Measurements from ENCODE around the gene PKHD1.

The PKHD1 gene

DNA sequence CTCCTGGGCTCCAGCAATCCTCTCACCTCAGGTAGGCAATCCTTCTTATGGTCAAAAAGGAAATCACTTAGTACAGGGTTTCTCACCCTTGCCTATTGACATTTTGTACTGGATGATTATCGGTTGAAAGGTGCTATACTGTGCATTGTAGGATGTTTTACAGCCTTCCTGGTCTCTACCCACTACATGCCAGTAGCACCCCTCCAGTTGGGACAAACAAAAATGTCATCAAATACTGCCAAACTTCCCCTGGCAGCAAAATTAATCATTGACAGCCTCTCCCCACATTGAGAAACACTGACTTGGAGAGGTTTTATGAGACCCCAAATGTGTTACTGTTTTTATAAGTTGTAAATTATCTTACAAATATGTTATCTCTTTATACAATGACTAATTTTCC is 368.1 kb downstream of the PKHD1 start:
- H2AK5ac ChIP-seq (ENCODE audit: low read length) = no peak overlapping the region
- H3K4me1 ChIP-seq (ENCODE audit: control insufficient read depth in 1 of 2, insufficient read depth in 2 of 2, low read length in 2 of 2) = no peaks in the 10 kb centered on the region
- no peak overlapping the region for H2AFZ ChIP-seq (ENCODE audit: insufficient read depth, low read length, poor library complexity)
- no peak overlapping the region for H2BK5ac ChIP-seq (ENCODE audit: low read depth, low read length, poor library complexity)
- H3K27ac ChIP-seq (ENCODE audit: low read depth, low read length) = no peak overlapping the region
- no peaks in the 10 kb centered on the region for H3K79me2 ChIP-seq (ENCODE audit: control insufficient read depth, insufficient read depth, low read length, poor library complexity)
- no peaks in the 10 kb centered on the region for H3K79me1 ChIP-seq (ENCODE audit: low read length)
- H4K12ac ChIP-seq (ENCODE audit: low read depth, low read length) = no peak overlapping the region
- no peak overlapping the region for H4K91ac ChIP-seq (ENCODE audit: low read depth, low read length)
- no peak overlapping the region for H2BK120ac ChIP-seq (ENCODE audit: insufficient read depth, low read length, poor library complexity)
- no peak overlapping the region for H3K4me3 ChIP-seq (ENCODE audit: low read depth, low read length)
- no peak overlapping the region for H4K8ac ChIP-seq (ENCODE audit: low read depth, low read length)
- H3K14ac ChIP-seq (ENCODE audit: low read length) = no peak overlapping the region
- no peaks in the 10 kb centered on the region for H3K27me3 ChIP-seq (ENCODE audit: insufficient read depth, low read length)
- H3K4me2 ChIP-seq (ENCODE audit: low read length) = no peak overlapping the region
- H3K36me3 ChIP-seq (ENCODE audit: control insufficient read depth in 1 of 2, insufficient read depth in 2 of 2, low read length in 2 of 2) = no peaks in the 10 kb centered on the region
- no peak overlapping the region for H3K4ac ChIP-seq (ENCODE audit: low read depth, low read length)
- H3K9me3 ChIP-seq (ENCODE audit: insufficient read depth, low read depth, low read length) = no peaks in the 10 kb centered on the region
- no peak overlapping the region for H3K23ac ChIP-seq (ENCODE audit: low read length)
- H3K18ac ChIP-seq (ENCODE audit: low read length) = no peak overlapping the region
- H3K9ac ChIP-seq (ENCODE audit: low read length) = no peak overlapping the region
- WGBS (ENCODE audit: extremely low coverage, insufficient coverage, insufficient read length) = no CpG with 5 or more reads among the region's 1 CpG
- no peak overlapping the region for H2BK12ac ChIP-seq (ENCODE audit: low read length)
- DNase-seq = no peak

DNA sequence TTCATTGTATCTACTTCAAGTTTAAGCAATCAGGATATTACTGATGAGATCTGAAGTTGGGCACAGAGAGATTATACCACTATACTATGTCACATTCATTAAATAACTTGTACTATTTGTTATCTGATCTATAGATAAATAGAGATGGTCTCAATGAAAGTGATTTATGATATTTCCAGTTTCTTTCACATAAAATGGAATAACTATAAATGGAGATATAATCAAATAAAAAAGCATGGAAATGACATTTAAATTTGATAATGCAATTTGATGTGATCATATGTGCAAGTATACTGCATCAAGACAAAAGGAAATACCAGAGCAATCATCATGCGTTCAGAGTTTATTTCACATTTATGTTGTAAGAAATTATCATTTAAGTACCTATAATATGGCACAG is 368.9 kb downstream of the PKHD1 start:
- Histone ChIP-seq H3K4me3 (ENCODE audit: low read depth, low read length) (no peak overlapping the region), H2AK5ac (ENCODE audit: low read length) (no peak overlapping the region), H3K4me1 (ENCODE audit: control insufficient read depth in 1 of 2, insufficient read depth in 2 of 2, low read length in 2 of 2) (no peaks in the 10 kb centered on the region), H3K36me3 (ENCODE audit: control insufficient read depth in 1 of 2, insufficient read depth in 2 of 2, low read length in 2 of 2) (no peaks in the 10 kb centered on the region), H2BK12ac (ENCODE audit: low read length) (no peak overlapping the region), H3K23ac (ENCODE audit: low read length) (no peak overlapping the region), H3K9me3 (ENCODE audit: insufficient read depth, low read depth, low read length) (no peaks in the 10 kb centered on the region), H3K18ac (ENCODE audit: low read length) (no peak overlapping the region), H2BK120ac (ENCODE audit: insufficient read depth, low read length, poor library complexity) (no peak overlapping the region), H3K27ac (ENCODE audit: low read depth, low read length) (no peak overlapping the region), H2AFZ (ENCODE audit: insufficient read depth, low read length, poor library complexity) (no peak overlapping the region), H3K27me3 (ENCODE audit: insufficient read depth, low read length) (no peaks in the 10 kb centered on the region), H4K91ac (ENCODE audit: low read depth, low read length) (no peak overlapping the region), H3K79me2 (ENCODE audit: control insufficient read depth, insufficient read depth, low read length, poor library complexity) (no peaks in the 10 kb centered on the region), H3K79me1 (ENCODE audit: low read length) (no peaks in the 10 kb centered on the region), H4K12ac (ENCODE audit: low read depth, low read length) (no peak overlapping the region), H3K9ac (ENCODE audit: low read length) (no peak overlapping the region), H4K8ac (ENCODE audit: low read depth, low read length) (no peak overlapping the region), H3K14ac (ENCODE audit: low read length) (no peak overlapping the region), H3K4ac (ENCODE audit: low read depth, low read length) (no peak overlapping the region), H3K4me2 (ENCODE audit: low read length) (no peak overlapping the region), H2BK5ac (ENCODE audit: low read depth, low read length, poor library complexity) (no peak overlapping the region)
- WGBS (ENCODE audit: extremely low coverage, insufficient coverage, insufficient read length) = no CpG with 5 or more reads among the region's 1 CpG
- no peak for DNase-seq

DNA sequence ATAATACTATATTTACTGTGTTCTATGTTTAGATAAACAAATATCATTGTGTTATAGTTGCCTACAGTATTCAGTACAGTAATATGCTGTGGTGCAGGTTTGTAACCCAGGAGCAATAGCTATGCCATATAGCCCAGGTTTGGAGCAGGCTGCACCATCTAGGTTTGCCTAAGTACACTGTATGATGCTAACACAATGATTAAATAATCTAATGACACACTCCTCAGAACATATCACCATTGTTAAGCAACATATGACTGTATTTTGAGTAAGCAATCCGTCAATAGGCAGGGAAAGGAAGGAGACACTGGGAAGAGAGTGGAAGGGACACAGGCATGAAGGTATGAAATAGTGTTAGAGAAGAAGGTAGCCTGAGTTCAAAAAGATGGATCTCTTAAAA is 369.9 kb downstream of the PKHD1 start:
- H2AFZ ChIP-seq (ENCODE audit: insufficient read depth, low read length, poor library complexity) = no peak overlapping the region
- H3K79me1 ChIP-seq (ENCODE audit: low read length) = no peaks in the 10 kb centered on the region
- no peak overlapping the region for H2BK5ac ChIP-seq (ENCODE audit: low read depth, low read length, poor library complexity)
- no peak overlapping the region for H3K4ac ChIP-seq (ENCODE audit: low read depth, low read length)
- no peak overlapping the region for H4K12ac ChIP-seq (ENCODE audit: low read depth, low read length)
- H3K18ac ChIP-seq (ENCODE audit: low read length) = no peak overlapping the region
- H3K4me3 ChIP-seq (ENCODE audit: low read depth, low read length) = no peak overlapping the region
- H3K79me2 ChIP-seq (ENCODE audit: control insufficient read depth, insufficient read depth, low read length, poor library complexity) = no peaks in the 10 kb centered on the region
- no peak overlapping the region for H3K4me2 ChIP-seq (ENCODE audit: low read length)
- no peaks in the 10 kb centered on the region for H3K36me3 ChIP-seq (ENCODE audit: control insufficient read depth in 1 of 2, insufficient read depth in 2 of 2, low read length in 2 of 2)
- H3K4me1 ChIP-seq (ENCODE audit: control insufficient read depth in 1 of 2, insufficient read depth in 2 of 2, low read length in 2 of 2) = no peaks in the 10 kb centered on the region
- no peak overlapping the region for H2BK12ac ChIP-seq (ENCODE audit: low read length)
- no CpG with 5 or more reads among the region's 1 CpG for WGBS (ENCODE audit: extremely low coverage, insufficient coverage, insufficient read length)
- no peak overlapping the region for H3K27ac ChIP-seq (ENCODE audit: low read depth, low read length)
- DNase-seq = no peak
- no peak overlapping the region for H2AK5ac ChIP-seq (ENCODE audit: low read length)
- H3K23ac ChIP-seq (ENCODE audit: low read length) = no peak overlapping the region
- H3K9ac ChIP-seq (ENCODE audit: low read length) = no peak overlapping the region
- no peak overlapping the region for H4K8ac ChIP-seq (ENCODE audit: low read depth, low read length)
- H3K27me3 ChIP-seq (ENCODE audit: insufficient read depth, low read length) = no peaks in the 10 kb centered on the region
- H2BK120ac ChIP-seq (ENCODE audit: insufficient read depth, low read length, poor library complexity) = no peak overlapping the region
- H3K14ac ChIP-seq (ENCODE audit: low read length) = no peak overlapping the region
- no peaks in the 10 kb centered on the region for H3K9me3 ChIP-seq (ENCODE audit: insufficient read depth, low read depth, low read length)
- H4K91ac ChIP-seq (ENCODE audit: low read depth, low read length) = no peak overlapping the region

DNA sequence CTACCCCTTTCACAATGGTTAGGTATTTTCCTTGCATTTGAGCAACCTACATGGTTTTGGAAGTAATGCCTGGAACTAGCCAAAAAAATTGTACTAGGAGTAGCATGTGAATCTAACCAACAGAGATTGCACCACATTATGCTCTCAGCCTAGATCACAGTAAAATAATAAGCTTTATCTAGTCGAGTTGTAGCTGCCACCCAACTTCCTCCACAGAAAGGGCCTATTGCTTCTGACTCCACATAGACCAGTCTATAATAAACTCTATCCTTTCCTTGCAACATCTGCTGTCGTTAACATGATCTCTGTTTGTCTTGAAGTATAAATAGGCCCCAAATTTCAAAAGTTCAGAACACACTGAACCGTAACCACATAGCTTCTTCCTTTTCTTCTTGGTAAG is 375.5 kb downstream of the PKHD1 start:
- H4K8ac ChIP-seq (ENCODE audit: low read depth, low read length) = no peak overlapping the region
- no peak overlapping the region for H3K4me2 ChIP-seq (ENCODE audit: low read length)
- H3K23ac ChIP-seq (ENCODE audit: low read length) = no peak overlapping the region
- no peaks in the 10 kb centered on the region for H3K79me2 ChIP-seq (ENCODE audit: control insufficient read depth, insufficient read depth, low read length, poor library complexity)
- no peaks in the 10 kb centered on the region for H3K79me1 ChIP-seq (ENCODE audit: low read length)
- no peaks in the 10 kb centered on the region for H3K4me1 ChIP-seq (ENCODE audit: control insufficient read depth in 1 of 2, insufficient read depth in 2 of 2, low read length in 2 of 2)
- no CpG with 5 or more reads among the region's 3 CpGs for WGBS (ENCODE audit: extremely low coverage, insufficient coverage, insufficient read length)
- no peak overlapping the region for H2BK120ac ChIP-seq (ENCODE audit: insufficient read depth, low read length, poor library complexity)
- H4K91ac ChIP-seq (ENCODE audit: low read depth, low read length) = no peak overlapping the region
- H3K9ac ChIP-seq (ENCODE audit: low read length) = no peak overlapping the region
- H3K36me3 ChIP-seq (ENCODE audit: control insufficient read depth in 1 of 2, insufficient read depth in 2 of 2, low read length in 2 of 2) = no peaks in the 10 kb centered on the region
- no peak overlapping the region for H3K4ac ChIP-seq (ENCODE audit: low read depth, low read length)
- H3K27ac ChIP-seq (ENCODE audit: low read depth, low read length) = no peak overlapping the region
- no peaks in the 10 kb centered on the region for H3K27me3 ChIP-seq (ENCODE audit: insufficient read depth, low read length)
- no peak overlapping the region for H2AK5ac ChIP-seq (ENCODE audit: low read length)
- no peak overlapping the region for H2AFZ ChIP-seq (ENCODE audit: insufficient read depth, low read length, poor library complexity)
- H3K4me3 ChIP-seq (ENCODE audit: low read depth, low read length) = no peak overlapping the region
- no peak overlapping the region for H4K12ac ChIP-seq (ENCODE audit: low read depth, low read length)
- no peak overlapping the region for H3K14ac ChIP-seq (ENCODE audit: low read length)
- H3K9me3 ChIP-seq (ENCODE audit: insufficient read depth, low read depth, low read length) = no peaks in the 10 kb centered on the region
- no peak overlapping the region for H2BK5ac ChIP-seq (ENCODE audit: low read depth, low read length, poor library complexity)
- no peak overlapping the region for H2BK12ac ChIP-seq (ENCODE audit: low read length)
- no peak overlapping the region for H3K18ac ChIP-seq (ENCODE audit: low read length)
- no peak for DNase-seq

All from trophoblast cell (in vitro differentiated cells and primary cell).